NCI-H128 (cell line): Measurements from ENCODE around the gene KDM4C.
"Not testable (repeated sequence)": the region's sequence is repeated elsewhere in the genome, so short reads cannot be mapped to it uniquely, and the experiment has no call there.

Source experiments
- DNase-seq: peaks from one replicate; lab custom pipeline; 2025; ENCODE audit not compliant: unreplicated experiment; lab: John Stamatoyannopoulos, UW

KDM4C gene

GRCh38 chr9:6805532-6805931 lies 47.8 kb downstream of the KDM4C start:
- no peak for DNase-seq

DNA sequence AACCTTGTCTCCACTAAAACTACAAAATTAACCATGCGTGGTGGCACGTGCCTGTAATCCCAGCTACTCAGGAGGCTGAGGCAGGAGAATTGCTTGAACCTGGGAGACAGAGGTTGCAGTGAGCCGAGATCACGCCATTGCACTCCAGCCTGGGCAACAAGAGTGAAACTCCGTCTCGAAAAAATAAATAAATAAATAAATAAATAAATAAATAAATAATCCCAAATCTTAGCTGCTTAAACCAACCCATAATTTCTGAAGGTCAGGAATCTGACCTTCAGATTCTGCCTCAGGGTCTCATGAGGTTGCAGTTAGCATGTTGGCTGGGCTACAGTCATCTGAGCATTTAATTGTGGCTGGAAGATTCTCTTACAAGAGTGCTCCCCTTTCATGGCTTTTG lies 48.5 kb downstream of the KDM4C start:
- DNase-seq = not testable (repeated sequence)

DNA sequence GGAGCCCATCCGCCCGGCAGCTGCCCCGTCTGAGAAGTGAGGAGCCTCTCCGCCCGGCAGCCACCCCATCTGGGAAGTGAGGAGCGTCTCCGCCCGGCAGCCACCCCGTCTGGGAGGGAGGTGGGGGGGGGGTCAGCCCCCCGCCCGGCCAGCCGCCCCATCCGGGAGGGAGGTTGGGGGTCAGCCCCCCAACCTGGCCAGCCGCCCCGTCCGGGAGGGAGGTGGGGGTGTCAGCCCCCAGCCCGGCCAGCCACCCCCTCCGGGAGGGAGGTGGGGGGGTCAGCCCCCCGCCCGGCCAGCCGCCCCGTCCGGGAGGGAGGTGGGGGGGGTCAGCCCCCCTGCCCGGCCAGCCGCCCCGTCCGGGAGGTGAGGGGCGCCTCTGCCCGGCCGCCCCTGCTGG lies 49.9 kb downstream of the KDM4C start:
- DNase-seq = not testable (repeated sequence)

DNA sequence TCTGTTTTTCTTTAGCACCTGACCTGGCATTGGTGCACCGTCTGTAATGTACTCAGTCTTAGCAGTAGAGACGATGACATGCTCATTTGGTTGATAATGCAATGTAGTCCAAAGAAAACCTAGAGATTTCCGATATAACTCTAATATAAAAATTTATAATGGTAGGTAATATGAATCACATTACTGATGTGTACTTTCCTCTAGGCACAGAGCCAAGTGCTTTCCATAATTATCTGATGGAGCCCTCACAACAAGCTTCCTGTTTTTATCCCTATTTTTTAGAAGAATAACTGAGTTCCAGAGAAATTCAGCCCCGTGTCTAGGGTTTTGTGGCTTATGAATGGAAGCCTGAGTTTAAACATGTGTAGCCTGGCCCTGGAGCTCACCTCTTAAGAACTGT lies 53.7 kb downstream of the KDM4C start:
- DNase-seq = no peak

GRCh38 chr9:6816581-6816980 lies 58.8 kb downstream of the KDM4C start:
- no peak for DNase-seq

- DNase-seq = no peak
These were observed 60.6 kb downstream of the KDM4C start for GRCh38 chr9:6818292-6818922.

- DNase-seq = no peak
These were observed 61.3 kb downstream of the KDM4C start for GRCh38 chr9:6819112-6819511.

- no peak for DNase-seq
These were observed 61.8 kb downstream of the KDM4C start for GRCh38 chr9:6819529-6819928.

DNA sequence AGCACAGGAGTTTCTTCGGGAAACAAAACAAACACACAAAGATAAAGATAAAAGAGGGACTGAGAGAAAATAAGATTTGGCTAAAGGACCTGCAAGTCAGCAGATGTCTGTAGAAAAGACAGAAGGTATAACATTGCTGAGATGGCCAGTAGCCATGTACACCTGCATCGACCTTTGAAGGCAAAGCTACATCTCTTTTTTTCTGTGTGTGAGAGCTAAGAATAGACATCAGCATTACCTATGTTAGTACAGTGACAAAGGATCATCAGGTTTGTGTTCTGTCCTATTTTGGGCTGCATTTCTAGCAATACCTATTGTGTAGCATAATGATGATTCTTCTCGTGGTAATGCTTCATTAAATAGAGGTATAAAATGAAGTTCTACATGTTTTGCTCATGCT lies 64.9 kb downstream of the KDM4C start:
- no peak for DNase-seq

GRCh38 chr9:6827439-6828145 lies 69.8 kb downstream of the KDM4C start:
- DNase-seq = peak; percentile 28

GRCh38 chr9:6829027-6829426 lies 71.3 kb downstream of the KDM4C start:
- no peak for DNase-seq

GRCh38 chr9:6829536-6829935 lies 71.8 kb downstream of the KDM4C start:
- DNase-seq = no peak

DNA sequence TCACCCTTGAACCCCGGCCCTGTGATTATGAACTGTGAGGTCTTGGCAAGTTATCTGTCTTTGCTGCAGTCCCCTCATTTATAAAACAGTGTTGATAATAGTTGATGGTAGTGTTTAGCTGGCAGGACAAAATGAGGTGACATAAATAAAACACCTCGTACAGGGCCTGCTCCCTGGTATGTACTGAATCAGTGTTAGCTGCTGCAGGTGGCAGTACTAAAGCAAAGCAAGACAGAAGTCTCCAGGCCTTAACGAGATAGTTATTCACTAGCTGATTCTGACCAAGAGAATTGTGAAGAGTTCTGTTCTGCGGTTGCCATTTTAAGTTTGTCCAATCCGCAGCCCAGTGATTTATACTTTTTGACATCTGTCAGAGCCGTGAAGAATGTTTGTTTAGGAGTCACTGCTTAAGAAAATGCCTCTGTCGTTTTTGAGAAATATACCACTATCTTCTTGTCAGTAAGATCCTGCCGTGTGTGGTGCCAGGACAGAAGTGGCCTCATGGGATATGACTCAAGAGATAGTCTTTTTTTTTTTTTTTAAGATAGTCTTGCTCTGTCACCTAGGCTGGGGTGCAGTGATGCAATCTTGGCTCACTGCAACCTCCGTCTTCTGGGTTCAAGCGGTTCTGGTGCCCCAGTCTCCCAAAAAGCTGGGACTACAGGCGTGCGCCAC lies 75.9 kb downstream of the KDM4C start:
- no peak for DNase-seq

DNA sequence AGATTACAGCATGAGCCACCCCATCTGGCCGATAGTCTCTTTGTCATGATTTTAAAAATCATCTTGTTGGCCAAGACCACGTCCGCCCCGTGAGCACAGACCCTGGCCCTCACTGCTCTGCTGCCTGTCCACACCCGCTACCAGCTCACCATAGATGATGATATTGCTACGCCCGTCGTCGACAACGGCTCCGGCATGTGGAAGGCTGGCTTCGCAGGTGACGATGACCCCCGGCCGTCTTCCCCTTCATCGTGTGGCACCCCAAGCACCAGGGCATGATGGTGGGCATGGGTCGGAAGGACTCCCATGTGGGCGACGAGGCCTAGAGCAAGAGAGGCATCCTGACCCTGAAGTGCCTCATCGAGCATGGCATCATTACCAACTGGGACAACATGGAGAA lies 76.5 kb downstream of the KDM4C start:
- DNase-seq = no peak

DNA sequence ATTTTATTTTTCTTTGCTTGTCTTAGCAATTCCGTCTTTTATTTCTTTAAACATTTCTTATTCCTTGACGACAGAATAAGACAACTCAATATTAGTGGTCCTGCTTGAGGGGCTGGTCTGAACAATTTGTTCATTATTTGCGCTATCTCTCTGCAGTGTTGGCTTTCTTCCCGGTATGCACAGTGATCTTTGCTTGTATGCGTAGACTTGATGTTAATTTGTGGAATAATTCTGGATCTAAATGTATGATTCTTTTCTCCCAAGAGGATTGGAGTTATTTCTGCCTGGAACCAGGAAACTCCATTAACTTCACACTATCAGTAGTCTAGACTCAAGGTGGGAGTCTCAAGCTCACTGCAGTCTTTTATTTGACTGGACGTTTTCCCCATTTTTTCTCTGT lies 80.4 kb downstream of the KDM4C start:
- no peak for DNase-seq

- DNase-seq = no peak
These were observed 84.8 kb downstream of the KDM4C start for GRCh38 chr9:6842584-6842947.

DNA sequence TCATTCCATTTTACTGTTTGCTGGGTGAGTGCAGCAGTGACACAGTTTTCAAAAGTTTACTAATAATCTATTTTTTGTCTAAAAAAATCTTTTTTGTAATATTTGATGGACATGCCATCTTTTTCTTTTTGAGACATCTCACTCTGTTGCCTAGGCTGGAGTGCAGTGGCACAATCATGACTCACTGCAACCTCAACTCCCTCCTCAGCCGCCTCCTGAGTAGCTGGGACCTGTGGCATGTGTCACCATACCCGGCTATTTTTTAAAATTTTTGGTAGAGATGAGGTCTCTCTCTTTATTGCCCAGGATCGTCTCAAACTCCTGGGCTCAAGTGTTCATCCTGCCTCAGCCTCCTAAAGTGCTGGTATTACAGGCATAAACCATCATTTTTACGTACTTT lies 86.0 kb downstream of the KDM4C start:
- DNase-seq = no peak

DNA sequence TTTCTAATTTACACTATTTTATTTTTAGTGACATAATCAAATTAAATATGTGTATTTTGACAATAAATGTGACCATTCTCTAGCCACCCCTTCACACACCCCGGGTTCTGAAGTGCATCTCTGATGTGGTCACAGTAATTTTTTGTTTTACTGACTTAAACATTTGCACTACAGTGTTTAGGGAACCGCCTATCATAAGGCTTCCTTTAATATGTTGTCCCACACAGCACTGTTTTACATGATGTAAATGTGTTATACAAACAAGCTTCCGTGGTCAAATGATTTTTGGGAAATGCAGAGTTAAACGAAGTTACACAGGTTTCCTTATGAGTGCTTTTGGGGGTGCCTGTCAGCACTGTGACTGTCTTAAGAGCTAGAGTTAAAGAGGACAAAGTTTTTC lies 86.5 kb downstream of the KDM4C start:
- no peak for DNase-seq

GRCh38 chr9:6845128-6845826 lies 87.5 kb downstream of the KDM4C start:
- no peak for DNase-seq

GRCh38 chr9:6845880-6846279 lies 88.1 kb downstream of the KDM4C start:
- no peak for DNase-seq

GRCh38 chr9:6852243-6852963 lies 94.6 kb downstream of the KDM4C start:
- no peak for DNase-seq
